ENCODE data around the gene RBM14.

DNA sequence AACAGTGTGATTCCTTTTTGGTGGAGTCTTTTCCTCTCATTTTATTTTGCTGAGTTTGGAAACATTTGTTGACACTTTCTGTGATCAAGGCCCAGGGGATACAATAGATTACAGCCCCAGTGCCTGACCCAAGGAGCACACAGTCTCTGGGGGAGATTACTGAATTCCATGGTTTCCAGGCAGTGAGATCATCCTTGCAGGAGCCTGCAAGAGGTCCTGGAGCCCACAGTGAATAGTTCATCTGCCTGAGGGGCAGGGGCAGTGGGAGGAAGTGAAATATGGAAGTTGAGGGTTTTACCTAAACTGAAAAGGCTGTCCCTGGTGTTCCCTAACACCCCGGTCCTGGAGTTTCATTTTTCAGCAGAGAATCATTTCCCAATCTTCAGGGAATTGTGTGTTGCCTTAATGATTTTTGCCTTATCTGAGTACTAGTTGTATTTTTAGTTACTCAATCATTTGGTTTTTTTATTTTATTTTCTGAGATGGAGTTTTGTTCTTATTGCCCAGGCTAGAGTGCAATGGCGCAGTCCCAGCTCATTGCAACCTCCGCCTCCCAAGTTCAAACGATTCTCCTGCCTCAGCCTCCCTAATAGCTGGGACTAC, 15.7 kb upstream of the RBM14 start:
- no peak for TF ChIP-seq ETV6 (IDR thresholded peaks at IDR 0.05; ENCODE audit: borderline replicate concordance in 1 of 2, low read depth in 2 of 2, low read length in 1 of 2)
- TF ChIP-seq ETV6 (CRISPR knock-in tag; IDR thresholded peaks at IDR 0.05; ENCODE audit: borderline replicate concordance) = no peak
- no peak for TF ChIP-seq NBN (IDR thresholded peaks at IDR 0.05; ENCODE audit: low read depth)
- TF ChIP-seq, protein P1, sequence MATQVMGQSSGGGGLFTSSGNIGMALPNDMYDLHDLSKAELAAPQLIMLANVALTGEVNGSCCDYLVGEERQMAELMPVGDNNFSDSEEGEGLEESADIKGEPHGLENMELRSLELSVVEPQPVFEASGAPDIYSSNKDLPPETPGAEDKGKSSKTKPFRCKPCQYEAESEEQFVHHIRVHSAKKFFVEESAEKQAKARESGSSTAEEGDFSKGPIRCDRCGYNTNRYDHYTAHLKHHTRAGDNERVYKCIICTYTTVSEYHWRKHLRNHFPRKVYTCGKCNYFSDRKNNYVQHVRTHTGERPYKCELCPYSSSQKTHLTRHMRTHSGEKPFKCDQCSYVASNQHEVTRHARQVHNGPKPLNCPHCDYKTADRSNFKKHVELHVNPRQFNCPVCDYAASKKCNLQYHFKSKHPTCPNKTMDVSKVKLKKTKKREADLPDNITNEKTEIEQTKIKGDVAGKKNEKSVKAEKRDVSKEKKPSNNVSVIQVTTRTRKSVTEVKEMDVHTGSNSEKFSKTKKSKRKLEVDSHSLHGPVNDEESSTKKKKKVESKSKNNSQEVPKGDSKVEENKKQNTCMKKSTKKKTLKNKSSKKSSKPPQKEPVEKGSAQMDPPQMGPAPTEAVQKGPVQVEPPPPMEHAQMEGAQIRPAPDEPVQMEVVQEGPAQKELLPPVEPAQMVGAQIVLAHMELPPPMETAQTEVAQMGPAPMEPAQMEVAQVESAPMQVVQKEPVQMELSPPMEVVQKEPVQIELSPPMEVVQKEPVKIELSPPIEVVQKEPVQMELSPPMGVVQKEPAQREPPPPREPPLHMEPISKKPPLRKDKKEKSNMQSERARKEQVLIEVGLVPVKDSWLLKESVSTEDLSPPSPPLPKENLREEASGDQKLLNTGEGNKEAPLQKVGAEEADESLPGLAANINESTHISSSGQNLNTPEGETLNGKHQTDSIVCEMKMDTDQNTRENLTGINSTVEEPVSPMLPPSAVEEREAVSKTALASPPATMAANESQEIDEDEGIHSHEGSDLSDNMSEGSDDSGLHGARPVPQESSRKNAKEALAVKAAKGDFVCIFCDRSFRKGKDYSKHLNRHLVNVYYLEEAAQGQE (IDR thresholded peaks at IDR 0.05; ENCODE audit: borderline replicate concordance) = no peak
- TF ChIP-seq, protein P1 (CRISPR knock-in tag; IDR thresholded peaks at IDR 0.05; ENCODE audit: low read depth) = no peak
- TF ChIP-seq JUNB (CRISPR knock-in tag; conservative IDR thresholded peaks at IDR 0.05) = no peak
- TF ChIP-seq SAP30 (IDR thresholded peaks at IDR 0.05; ENCODE audit: borderline replicate concordance, insufficient read depth, low read depth, low read length, poor library complexity, severe bottlenecking) = no peak

Measured in K562 (cell line).